ENCODE measurements around the gene MYL10.
"Not testable (repeated sequence)": the region's sequence is repeated elsewhere in the genome, so short reads cannot be mapped to it uniquely, and the experiment has no call there.

MYL10 gene

GRCh38 chr7:101651112-101651511 lies 22.0 kb upstream of the MYL10 start:
- no peak for DNase-seq (ENCODE audit: low read depth in 2 of 2)

- no peak for DNase-seq (ENCODE audit: low read depth in 2 of 2)
Observed at GRCh38 chr7:101650579-101651081, 21.5 kb upstream of the MYL10 start.

DNA sequence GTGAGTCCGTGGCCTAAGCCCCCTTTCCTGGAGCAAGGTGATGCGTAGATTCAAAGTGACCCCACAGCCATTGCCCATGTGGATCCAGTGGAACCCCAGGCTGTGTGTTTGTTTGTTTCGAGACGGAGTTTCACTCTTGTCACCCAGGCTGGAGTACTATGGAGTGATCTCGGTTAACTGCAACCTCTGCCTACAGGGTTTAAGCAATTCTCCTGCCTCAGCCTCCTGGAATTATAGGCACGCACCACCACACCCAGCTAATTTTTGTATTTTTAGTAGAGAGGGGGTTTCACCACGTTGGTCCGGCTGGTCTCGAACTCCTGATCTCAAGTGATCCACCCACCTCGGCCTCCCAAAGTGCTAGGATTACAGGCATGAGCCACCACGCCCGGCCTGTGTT lies 18.8 kb upstream of the MYL10 start:
- DNase-seq (ENCODE audit: low read depth in 2 of 2): not testable (repeated sequence)

- DNase-seq (ENCODE audit: low read depth in 2 of 2): no peak
Observed at GRCh38 chr7:101645951-101646350, 16.9 kb upstream of the MYL10 start.

DNA sequence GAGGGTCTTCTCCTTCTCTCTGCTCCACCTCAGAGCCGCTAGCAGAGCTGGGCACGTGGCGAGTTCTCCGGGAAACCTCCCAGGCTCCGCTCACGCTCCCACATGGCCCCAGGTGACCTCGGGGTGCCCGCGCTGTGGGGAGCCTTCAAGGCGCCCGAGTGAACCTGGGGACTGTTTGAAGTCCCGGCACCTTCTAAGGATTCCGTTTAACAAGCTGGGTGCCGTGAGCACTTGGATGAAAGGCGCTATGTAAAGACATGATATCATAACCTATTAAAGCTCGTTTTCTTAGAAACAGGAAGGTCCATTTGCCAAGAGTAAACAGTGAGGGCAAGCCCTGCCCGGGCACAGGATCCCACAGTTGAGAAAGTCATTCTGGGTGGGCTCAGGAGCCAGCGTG lies 15.8 kb upstream of the MYL10 start:
- DNase-seq (ENCODE audit: low read depth in 2 of 2): no peak

DNA sequence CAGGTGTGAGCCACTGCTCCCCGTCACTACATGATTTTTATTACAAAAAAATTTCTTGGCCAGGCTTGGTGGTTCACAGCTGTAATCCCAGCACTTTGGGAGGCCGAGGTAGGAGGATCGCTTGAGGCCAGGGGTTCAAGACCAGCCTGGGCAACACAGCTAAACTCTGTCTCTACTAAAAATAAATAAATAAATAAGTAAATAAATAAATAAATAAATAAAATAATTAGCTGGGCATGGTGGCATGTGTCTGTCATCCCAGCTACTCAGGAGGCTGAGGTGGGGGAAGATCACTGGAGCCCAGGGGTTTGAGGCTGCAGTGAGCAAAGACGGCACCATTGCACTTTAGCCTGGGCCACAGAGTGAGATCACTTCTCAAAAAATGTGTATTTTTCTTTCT lies 10.0 kb upstream of the MYL10 start:
- DNase-seq (ENCODE audit: low read depth in 2 of 2): not testable (repeated sequence)

DNA sequence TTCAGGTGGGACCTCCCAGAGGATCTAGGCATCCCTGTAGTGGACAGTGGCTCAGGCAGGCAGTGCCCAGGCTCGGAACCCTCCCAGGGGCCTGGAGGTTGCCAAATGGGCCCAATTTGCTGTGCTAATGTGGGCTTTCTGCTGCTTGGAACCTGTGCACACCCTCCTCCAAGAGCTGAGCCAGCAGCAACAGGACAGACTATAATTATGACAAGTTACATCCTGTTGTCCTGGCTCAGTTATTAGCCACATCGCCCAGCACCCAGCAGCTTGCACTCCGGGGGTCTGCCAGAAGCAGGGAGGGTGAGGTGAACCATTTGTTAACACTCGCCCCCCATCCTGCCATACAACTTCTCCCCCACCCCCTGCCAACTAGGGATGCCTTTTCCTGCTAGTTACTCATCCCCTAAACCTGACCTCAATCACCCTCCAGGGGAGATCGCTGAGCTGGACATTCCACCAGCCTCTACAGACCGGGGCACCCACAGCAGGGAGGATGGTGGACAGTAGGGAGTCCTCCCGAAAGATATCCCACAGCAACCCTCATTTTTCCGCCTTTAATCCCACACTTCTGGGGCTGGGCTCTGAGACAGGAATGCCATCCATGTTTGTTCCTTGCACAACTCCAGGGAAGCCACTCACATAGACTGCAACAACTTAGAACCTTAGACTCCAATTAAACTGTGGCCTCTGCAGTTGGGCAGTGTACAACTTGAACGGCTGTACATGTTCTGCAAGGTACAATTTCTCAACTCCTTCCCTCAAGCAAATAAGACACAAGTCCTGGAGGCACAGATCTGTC lies 7.9 kb upstream of the MYL10 start:
- no peak for DNase-seq (ENCODE audit: low read depth in 2 of 2)

GRCh38 chr7:101635484-101635883 lies 6.4 kb upstream of the MYL10 start:
- DNase-seq (ENCODE audit: low read depth in 2 of 2): no peak

- DNase-seq (ENCODE audit: low read depth in 2 of 2): no peak
Observed at GRCh38 chr7:101634196-101634717, 5.2 kb upstream of the MYL10 start.

- no peak for DNase-seq (ENCODE audit: low read depth in 2 of 2)
Observed at GRCh38 chr7:101633511-101633910, 4.4 kb upstream of the MYL10 start.

DNA sequence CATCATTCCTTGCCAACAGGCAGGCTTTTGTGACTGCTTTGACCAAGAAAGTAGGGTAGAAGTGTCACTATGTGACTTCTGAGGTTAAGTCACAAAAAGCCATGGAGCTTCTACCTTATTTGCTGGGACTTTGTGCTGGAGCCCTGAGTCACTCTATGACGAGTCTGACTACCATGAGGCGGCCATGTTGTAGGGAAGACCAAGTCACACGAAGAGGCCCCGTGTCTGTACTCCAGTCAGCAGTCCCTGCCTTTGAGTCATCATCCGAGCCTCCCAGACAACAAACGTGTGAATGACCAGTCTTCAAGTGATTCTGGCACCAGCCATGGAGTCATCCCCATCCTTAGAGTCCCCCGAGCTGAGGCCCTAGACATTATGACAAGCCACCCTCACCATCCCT lies 3.5 kb upstream of the MYL10 start:
- DNase-seq (ENCODE audit: low read depth in 2 of 2): no peak

DNA sequence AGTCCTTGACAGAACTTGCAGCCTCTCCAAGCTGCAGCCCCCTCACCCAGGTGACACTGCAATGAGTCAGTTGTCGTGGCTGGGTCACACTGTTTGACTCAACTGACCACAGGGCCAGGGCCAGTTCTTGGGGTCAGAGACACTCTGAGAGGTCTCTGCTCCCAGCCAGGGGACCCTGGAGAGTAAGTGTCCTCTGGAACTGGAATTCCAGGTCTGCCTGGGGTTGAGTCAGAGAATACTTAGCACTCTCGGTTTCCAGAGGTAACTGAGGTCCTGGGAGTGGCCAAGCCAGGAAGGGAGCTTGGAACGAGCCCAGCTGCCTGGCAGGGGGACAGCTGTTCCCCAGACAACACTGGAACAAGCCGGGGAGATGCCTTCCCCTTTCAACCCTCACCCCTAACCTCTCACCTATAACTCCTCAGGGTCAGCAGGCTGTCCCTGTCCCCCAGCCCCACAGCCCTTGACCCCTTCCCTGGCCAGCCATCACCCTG lies 2.2 kb upstream of the MYL10 start:
- no peak for DNase-seq (ENCODE audit: low read depth in 2 of 2)

DNA sequence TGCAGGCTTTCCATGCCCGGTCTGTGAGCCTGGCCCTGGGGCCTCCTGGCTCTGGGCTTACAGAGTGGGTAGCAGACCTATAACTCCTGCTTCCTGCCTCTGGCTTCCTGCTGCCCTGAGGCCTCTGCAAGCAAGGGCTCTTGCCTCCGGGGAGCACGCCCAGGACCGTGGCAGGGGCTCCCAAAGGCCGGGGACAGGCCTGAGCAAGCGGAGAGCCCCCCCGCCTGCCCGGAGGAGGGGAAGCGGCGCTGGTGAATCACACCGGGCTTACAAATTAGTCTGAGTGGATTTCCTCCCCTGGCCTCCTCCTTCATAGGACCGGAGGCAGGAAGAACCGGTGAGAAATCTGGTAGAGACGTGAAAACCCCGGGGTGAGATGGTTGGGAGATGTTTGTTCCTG lies 1.5 kb upstream of the MYL10 start:
- DNase-seq (ENCODE audit: low read depth in 2 of 2): no peak

DNA sequence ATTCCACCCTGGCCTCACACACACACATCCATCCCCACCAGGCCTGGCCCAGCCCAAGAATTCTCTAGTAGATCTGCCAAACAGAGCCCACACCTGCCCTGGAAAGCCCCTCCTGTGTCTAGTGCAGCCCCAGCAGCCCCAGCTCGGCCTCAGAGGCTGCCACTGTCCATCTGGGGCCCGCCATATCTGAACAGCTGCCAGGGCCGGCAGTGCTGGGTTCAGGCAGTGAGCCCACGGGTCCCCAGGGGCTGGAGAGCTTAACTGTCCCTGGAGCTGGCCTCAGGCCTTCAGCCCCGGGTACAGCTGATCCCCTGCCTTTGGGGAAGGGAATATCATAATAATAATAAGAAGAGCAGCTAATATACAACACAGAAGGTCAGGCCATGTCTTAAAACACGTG lies 574 bp downstream of the MYL10 start:
- DNase-seq (ENCODE audit: low read depth in 2 of 2): no peak

DNA sequence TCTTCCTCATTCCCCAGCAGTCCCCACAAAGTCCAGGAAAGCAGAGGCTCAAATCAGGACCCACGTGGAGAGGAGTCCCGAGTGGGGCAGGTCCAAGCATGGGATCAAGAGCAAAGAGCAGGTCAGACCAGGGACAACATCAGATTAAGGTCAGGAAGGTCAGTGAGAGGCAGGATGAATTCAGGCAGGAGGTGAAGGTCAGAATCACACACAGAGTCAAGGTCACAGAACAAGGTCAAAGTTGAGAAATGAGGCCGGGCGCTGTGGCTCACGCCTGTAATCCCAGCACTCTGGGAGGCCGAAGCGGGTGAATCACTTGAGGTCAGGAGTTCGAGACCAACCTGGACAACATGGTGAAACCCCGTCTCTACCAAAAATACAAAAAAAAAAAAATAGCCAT lies 2.3 kb downstream of the MYL10 start:
- DNase-seq (ENCODE audit: low read depth in 2 of 2): no peak

DNA sequence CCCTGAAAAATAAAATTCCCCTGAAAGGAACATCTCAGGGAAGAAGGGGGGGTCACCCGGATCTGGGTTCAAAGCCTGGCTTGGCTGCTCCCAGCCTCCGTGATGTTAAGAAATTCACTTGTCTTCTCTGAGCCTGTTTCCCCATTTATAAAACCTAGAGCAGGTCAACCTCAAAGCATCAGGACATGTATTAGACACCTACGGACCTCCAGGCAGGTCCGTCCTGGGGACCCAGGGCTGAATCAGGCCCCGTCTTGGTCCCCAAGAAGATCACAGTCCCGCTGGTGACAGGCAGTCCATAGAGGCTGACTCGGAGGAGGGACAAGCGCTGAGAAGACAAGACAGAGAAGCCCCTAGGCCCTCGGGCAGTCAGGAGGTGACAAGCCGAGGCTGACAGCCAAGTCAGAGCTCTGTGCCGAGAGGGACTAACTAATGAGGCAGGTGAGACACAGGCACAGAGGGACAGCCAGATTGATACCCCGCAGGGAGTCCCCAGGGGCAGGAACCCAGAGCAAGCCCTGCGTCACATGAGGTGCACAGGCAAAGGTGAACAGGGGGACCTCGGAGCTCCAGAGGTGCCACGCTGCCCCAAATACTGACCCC lies 2.9 kb downstream of the MYL10 start:
- no peak for DNase-seq (ENCODE audit: low read depth in 2 of 2)

DNA sequence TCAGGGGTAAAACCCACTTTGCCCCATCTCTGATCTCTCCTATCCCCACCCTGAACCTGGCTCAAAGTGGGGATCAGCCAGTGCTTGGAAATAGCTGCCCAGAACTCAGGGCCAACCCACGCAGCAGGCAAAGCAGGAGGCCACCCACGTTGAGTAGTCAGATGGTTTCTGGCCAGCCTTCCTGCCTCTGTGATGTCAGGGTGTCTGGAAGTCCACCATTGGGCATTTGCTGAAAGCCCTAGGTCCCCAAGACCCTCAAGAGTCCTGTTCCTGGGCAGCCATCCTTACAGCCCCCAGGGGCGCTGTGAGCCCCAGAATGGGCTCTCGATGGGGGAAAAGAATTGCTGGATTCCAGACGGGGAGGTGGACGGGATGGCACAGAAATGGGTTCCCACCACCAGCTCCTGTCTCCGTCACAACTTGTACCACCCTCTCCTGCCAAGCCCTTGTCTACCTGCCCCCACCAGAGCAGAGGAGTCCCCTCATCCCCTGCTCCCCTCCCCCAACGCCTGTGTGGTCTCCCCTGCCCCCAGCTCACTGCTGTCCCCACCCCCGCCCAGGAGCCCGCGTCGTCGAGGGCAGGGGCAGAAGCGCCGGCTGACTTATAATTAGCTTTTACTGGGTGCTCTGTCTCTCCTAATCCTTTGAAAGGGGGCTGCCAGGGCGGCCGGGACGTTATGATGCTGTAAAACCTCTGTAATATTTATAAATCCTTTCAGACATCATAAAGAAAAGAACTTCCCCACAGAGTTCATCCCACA lies 3.9 kb downstream of the MYL10 start:
- DNase-seq (ENCODE audit: low read depth in 2 of 2): no peak

DNA sequence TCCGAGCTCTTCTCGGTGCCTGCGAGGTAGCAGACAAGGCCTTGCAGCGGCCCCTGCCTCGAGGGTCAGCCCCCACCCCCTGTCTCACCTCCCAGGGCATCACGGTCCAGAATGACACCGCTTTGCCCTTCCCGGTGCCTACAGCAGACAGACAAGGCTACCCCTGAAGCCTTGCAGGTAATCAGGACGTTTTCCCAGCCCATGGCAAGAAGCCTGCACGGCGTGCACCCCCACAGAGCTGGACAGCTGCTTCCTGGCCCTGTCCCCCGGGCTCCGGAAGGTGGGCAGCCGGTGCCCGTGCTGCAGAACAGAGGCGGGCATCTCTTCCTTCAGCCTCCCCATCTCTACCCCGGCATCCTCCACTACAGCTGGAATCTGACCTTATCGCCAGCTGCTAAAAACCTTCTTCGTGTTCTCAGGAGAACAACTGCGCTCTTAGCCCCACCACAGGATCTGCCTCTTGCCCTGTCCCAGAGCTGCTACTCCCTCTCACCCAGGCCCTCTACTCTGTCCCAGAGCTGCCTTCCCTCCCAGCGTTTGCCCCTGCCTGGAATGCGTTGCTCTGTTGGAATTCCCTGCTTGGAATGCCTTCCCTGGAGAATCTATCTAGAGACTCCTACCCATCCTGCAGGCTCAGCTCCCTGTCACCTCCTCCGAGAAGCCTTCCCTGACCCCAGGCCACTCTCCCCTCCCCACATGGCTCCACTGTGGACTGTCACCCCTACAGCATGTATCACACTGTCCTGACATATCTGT lies 4.7 kb downstream of the MYL10 start:
- DNase-seq (ENCODE audit: low read depth in 2 of 2): no peak

DNA sequence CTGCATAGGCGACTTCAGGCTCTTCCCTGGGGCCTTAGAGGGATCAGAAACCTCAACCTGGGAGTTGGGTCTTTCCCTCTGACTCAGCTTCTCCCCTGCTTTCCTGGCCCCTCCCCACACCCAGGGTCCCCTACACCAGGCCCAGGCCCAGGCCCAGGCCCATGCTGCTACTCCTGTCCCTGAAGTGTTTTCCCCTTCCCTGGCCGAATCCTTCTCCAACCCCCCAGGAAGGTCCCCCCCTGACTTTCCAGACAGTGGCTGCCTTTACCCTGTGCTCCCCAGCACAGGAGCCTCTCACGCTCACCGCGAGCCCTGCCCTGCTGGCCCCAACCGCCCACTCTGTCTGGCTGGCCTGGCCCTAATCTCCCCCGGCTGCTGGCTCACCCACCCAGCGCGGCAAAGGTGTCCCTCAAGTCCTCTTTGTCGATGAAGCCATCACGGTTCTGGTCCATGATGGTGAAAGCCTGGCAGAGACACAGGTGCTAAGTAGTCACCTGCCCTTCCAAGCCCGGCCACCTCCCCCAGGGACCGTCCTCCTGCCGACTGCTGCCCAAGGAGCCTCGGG lies 6.4 kb downstream of the MYL10 start:
- DNase-seq (ENCODE audit: low read depth in 2 of 2): no peak

GRCh38 chr7:101620991-101621390 lies 8.1 kb downstream of the MYL10 start:
- DNase-seq (ENCODE audit: low read depth in 2 of 2): no peak

- DNase-seq (ENCODE audit: low read depth in 2 of 2): no peak
Observed at GRCh38 chr7:101620395-101620794, 8.7 kb downstream of the MYL10 start.

All from stimulated activated CD4-positive, alpha-beta T cell treated with anti-CD3 and anti-CD28 coated beads, Interleukin-1b, Interleukin-23, amount 100 ng/mL, for 4 hours (primary cell).